VCaP (cell line): ENCODE results near the gene POLR2C.
"Not testable (repeated sequence)": the region's sequence is repeated elsewhere in the genome, so short reads cannot be mapped to it uniquely, and the experiment has no call there.

Experiments used
- H3K27ac ChIP-seq: fragments of 450-650 bp; 2 replicates; pipeline ENCODE4 v1.5.1; 2017
- CTCF ChIP-seq: fragments of 450-650 bp; conservative IDR thresholded peaks from 2 replicates; pipeline ENCODE4 v1.5.1; 2017; ENCODE audit warnings: mild to moderate bottlenecking, moderate library complexity

Gene POLR2C

GRCh38 chr16:57435838-57436237, 26.6 kb upstream of the POLR2C start:
- no peak for TF ChIP-seq CTCF

GRCh38 chr16:57439947-57440346, 22.5 kb upstream of the POLR2C start:
- not testable (repeated sequence) for H3K27ac ChIP-seq

More at GRCh38 chr16:57435838-57436237, 26.6 kb upstream of the POLR2C start:
- no peak overlapping the region for H3K27ac ChIP-seq

- H3K27ac ChIP-seq, result not testable (repeated sequence)
These were observed 21.9 kb upstream of the POLR2C start for GRCh38 chr16:57440551-57440950.

GRCh38 chr16:57444711-57445110, 17.8 kb upstream of the POLR2C start:
- no peak for TF ChIP-seq CTCF

GRCh38 chr16:57445510-57445909, 17.0 kb upstream of the POLR2C start:
- no peak for TF ChIP-seq CTCF
- H3K27ac ChIP-seq, result no peak overlapping the region

More at GRCh38 chr16:57444711-57445110, 17.8 kb upstream of the POLR2C start:
- no peak overlapping the region for H3K27ac ChIP-seq

- H3K27ac ChIP-seq, result peak overlapping the region; percentile 85
- no peak for TF ChIP-seq CTCF
These were observed 15.8 kb upstream of the POLR2C start for GRCh38 chr16:57446531-57447185.

- no peak for TF ChIP-seq CTCF
- peak within 1 kb of the TSS; percentile 85 for H3K27ac ChIP-seq
These were observed 15.1 kb upstream of the POLR2C start, which contains the start of the genes CIAPIN1 and COQ9 for GRCh38 chr16:57447186-57447962. Gene CIAPIN1, minus strand, starts transcription at chr16:57447385. Its CDS starts 6,457 bp downstream, at chr16:57440928. Gene COQ9, plus strand, starts transcription at chr16:57447479. Its CDS starts 27 bp downstream, at chr16:57447506.

GRCh38 chr16:57452021-57452420, 10.5 kb upstream of the POLR2C start:
- no peak for TF ChIP-seq CTCF
- no peak overlapping the region for H3K27ac ChIP-seq
